Epithelial cell of prostate (primary cell): ENCODE data around the gene TMSB10.
"Not testable (repeated sequence)": the region's sequence is repeated elsewhere in the genome, so short reads cannot be mapped to it uniquely, and the experiment has no call there.

Experiments
- DNase-seq: peaks from one replicate; pipeline ENCODE4 v3.0.0-alpha.2; 2011; ENCODE audit warnings: low read depth, low spot score
- H3K27ac ChIP-seq: fragments of 450-650 bp; 2 replicates; pipeline ENCODE4 v1.5.1; 2017; ENCODE audit warnings: mild to moderate bottlenecking

The TMSB10 gene

DNA sequence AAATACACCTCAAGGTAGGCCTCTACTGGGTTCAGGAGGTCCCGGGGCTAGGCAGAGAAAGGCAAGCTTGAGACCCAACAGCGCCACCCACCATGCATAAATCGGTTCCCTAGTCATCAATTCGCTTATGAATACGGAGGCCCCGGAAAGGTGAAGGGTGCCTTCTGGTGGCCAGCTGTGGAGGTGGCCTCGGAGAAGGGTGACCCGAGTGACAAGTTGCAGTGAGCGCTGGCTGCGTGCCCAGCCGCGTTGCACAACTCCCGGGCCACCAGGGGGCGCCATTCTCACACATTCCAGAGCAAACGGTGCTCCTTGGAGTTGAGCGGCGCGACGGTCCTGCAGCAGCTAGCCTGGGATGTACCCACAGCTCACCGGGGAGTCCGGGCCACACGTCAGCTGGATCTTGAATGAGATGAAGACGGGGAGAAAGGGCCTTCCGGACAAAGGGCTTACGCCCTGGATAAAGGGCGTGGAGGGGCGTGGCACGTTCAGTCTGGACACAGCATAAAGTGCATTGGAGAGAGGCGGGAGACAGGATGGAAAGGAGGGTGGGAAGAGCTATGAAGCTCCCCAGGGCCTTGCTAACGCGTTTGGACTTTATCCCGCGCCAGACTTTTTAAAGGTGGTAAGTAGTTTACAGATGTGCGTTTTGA lies 20.4 kb downstream of the TMSB10 start:
- DNase-seq, result peak; percentile 70
- peak overlapping the region; percentile 95 for H3K27ac ChIP-seq

DNA sequence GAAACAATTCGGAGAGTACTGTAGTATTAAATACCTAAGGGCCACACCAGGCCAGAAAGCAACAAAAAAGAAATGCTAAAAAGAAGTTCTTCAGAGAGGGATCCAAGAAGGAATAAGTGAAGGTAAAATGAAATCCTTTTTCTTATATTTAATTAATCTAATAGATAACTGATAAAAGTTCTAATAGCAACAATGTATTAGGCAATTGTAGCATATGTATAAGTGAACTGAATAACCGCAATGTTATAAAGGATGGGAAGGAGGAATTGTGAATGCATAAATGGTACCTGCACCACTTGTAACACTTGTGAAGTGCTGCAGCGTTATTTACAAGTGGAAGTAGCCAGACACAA lies 21.8 kb downstream of the TMSB10 start:
- no peak for DNase-seq
- H3K27ac ChIP-seq, result peak overlapping the region; percentile 95

DNA sequence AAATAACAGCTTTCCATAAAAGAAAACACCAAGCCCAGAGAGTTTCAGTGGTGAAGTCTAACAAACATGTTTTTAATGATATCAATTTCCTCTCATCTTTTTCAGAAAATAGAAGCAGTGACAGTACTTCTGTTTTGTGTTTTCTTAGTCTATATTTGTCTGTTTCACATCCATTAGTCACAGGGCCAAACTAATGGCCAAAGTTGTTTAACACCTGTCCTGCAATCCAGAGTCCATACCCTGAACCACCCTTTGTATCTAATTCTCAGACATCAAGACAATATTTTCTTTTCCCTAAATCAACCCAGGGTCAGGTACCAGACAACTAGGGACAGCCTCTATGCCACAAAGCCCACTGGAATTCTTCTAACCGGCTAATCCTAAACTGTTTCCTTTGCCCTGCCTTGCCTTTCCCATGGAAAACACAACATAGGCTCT lies 25.9 kb downstream of the TMSB10 start:
- no peak for DNase-seq
- H3K27ac ChIP-seq, result no peak overlapping the region

DNA sequence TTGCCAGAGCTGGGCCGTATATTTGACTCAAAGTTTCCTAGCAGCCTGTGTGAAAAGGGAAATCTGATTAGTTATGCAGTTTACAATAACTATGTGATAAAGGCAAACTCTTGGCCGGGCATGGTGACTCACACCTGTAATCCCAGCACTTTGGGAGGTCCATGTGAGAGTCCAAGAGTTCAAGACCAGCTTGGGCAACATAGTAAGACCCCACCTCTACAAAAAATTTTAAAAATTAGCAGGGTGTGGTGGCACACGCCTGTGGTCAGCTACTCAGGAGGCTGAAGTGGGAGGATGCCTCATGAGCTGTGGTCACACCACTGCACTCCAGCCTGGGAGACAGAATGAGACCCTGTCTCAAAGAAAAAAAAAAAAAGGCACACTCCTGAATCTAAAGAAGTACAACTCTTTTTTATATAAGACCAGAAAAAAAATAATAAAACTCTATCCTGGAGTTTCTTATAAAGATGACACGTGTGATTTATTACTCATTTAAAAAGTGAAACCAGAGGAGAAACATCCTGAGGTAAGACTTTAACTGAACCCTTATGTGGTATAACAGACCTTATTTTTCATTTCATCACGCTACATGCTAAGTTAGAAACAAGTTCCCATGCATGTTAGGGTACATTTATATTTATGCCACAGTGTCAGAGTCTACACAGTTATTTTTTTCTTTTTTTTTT lies 32.9 kb downstream of the TMSB10 start:
- DNase-seq, result no peak
- H3K27ac ChIP-seq, result peak overlapping the region; percentile 24

DNA sequence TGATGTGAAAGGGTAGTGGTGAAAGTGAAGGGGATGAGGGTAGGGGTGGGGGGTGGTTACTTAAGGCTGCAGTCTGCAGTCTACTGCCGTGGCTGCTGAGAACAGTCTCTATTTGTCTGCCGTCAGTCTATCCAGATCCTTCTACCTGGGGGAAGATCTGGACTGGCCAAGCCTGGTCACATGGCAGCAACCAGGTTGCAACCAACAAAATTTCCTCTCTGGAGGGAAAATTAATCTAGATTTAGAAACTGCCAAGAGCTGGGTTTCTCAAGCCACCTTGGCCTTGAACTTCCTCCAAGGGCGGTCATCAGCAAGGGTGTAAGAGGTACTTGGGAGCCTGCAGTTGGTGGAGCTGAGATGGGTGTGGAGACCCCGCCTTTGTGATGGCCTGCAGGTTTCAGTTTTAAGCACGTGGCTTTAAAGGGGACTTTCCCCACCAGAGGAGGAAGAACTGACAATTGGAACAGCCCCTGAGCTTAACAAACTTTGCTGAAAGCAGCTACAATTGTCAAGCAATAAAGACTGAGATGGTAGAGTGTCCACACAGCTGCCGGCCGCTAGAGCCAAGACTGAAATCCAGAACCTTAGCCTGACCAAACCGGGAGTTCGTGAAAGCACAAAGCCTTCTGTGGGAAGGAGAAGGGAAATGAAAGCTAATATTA lies 34.1 kb downstream of the TMSB10 start:
- no peak for DNase-seq

DNA sequence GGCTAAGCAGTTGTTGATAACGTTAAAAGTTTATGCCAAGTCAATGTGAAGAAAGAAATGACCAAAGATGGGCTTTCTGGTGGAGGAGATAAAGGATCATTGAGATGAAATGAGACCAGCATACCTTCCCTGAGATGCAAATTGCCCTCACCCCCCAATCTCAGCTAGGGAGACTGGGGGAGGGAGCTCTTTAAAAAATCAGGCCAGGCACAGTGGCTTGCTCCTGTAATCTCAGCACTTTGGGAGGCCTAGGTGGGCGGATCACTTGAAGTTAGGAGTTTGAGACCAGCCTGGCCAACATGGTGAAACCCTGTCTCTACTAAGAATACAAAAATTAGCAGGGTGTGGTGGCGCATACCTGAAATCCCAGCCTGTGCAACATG lies 34.6 kb downstream of the TMSB10 start:
- DNase-seq, result no peak
- H3K27ac ChIP-seq, result no peak overlapping the region

More for the DNA sequence above, 34.1 kb downstream of the TMSB10 start:
- no peak overlapping the region for H3K27ac ChIP-seq

DNA sequence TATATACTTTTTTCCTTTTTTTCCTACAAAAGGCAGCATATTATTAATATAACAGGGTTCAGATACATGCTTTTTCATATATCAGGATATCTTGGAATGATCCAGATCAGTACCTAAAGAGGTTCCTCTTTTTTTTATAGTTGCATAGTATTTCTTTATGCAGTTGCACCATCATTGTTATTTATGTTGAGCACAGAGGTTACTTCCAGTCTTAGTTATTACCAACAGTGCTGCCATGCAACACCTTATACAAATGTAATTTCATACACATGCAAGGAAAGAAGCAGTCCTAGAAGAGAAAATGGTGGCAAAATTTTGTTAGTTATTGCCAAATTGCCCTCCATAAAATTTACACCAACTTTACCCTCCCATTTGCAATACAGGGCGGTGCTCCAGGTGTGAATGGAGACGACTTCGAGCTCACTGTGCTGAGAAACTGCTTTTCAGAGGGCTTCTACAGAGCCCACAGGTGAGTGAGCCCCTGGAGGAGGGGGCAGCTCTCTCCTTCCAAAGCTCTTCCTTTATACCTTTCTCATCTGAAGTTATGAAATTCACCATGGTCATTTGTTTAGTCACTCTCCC lies 35.5 kb downstream of the TMSB10 start:
- H3K27ac ChIP-seq, result no peak overlapping the region
- no peak for DNase-seq

DNA sequence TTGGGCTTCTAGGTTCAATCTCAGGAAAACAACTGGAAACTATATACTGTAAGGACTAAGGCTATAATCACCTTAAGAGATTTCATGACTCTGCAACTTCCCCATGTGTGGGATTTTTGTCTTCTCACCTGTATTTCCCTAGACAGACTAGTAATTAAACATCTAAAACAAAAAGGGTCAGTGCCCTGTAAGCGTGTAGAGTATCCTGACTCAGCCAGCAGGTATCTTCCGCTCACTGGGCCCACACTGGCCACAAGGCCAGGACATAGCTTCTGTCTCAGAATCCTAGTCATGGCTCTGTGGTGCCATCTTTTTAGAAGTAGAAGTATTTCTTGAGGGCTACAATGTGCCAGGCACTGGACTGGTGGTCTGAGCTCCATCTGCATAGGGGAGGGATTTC lies 36.7 kb downstream of the TMSB10 start:
- no peak for DNase-seq
- H3K27ac ChIP-seq, result peak overlapping the region; percentile 56

DNA sequence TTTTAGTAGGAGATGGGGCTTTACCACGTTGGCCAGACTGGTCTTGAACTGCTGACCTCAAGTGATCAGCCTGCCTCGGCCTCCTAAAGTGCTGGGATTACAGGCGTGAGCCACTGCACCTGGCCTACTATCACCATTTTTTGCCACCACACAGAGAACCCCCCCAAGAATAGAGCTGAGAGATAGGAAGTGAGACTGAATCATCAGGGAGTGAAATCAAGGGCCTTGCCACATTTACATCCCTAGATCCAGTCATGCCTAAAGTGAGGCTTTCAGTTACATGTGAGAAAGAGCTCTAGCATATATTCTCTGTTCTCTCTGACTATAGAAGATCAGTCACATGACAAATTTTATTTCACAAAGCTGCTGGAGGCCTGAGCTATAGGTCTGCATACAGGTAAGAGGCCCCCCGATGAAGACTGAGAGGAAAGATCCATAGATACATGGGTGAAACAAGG lies 37.5 kb downstream of the TMSB10 start:
- DNase-seq, result no peak
- peak overlapping the region; percentile 56 for H3K27ac ChIP-seq

DNA sequence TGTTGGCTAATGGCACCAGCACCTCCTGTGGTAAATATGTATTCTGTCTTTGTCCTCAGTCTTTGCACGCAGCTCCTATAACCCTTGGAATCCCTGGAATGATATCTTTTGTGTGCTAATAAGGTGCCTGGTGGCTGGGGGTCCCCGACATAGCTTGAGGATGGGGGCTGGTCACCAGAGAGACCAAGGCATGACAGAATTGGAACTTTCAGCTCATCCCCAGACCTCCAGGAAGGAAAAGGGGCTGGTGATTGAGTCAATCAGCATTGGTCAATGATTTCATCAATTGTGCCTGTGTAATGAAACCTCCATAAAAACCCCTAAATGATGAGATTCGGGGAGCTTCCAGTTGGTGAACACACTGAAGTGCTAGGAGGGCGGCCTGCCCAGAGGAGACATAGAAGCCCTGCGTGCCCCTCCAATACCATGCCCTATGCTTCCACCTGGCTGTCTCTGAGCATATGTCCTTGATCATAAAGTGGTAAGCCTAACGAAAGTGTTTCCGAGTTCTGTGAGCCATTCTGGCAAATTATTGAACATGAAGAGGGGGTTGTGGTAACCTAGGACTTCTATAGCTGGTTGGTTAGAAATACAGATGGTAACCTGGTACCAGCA lies 38.9 kb downstream of the TMSB10 start:
- H3K27ac ChIP-seq, result peak overlapping the region; percentile 98
- no peak for DNase-seq

DNA sequence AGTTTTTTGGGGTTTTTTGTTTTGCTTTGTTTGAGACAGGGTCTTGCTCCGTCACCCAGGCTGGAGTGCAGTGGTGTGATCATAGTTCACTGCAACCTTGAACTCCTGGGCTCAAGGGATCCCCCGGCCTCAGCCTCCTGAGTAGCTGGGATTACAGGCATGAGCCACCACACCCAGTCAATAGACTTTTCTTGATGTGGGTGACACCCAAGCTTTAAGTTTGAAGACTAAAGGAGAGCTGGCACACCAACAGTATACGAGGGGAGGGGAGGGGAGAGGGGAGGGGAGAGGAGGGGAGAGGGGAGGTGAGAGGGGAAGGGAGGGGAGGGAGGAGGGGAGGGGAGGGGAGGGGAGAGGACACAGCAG lies 40.4 kb downstream of the TMSB10 start:
- H3K27ac ChIP-seq, result peak overlapping the region; percentile 98
- not testable (repeated sequence) for DNase-seq

DNA sequence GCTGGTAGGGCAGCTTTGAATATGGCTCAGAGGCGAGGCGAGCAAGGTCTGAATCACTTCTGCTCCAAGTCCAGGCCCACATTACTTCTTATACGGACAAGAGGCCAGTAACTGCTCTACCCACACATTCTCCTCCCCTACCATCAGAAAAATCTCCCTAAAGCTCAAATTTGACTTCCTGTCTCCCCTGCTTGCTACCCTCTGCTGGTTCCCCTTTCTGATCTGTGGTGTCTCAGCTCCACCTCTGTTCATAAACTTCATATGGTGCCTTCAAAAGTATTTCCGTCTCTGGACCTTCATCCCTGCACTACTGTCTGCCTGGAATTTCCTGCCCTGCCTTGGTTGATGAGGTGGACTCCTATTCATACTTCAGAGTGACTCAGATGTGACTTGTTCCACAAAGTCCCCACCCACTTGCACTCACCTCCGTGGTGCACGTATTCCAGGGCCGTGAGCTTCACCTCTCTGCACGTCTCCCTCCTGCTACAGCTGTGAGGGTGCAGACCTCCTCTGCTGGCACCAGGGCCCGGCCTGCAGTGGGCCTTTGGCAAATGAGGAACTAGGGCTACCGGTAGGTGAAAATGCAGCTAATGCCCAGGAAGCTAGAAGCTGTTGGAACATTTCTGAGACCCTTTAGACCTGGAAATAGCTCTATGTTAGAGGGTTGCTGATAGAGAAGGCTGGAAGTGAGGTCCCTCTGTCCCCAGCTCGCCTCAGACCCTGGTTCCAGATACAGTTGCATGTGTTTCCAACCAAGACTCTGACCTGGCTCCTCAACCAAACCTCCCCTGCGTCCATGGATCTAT lies 41.0 kb downstream of the TMSB10 start:
- peak overlapping the region; percentile 98 for H3K27ac ChIP-seq
- peak; percentile 97 for DNase-seq

DNA sequence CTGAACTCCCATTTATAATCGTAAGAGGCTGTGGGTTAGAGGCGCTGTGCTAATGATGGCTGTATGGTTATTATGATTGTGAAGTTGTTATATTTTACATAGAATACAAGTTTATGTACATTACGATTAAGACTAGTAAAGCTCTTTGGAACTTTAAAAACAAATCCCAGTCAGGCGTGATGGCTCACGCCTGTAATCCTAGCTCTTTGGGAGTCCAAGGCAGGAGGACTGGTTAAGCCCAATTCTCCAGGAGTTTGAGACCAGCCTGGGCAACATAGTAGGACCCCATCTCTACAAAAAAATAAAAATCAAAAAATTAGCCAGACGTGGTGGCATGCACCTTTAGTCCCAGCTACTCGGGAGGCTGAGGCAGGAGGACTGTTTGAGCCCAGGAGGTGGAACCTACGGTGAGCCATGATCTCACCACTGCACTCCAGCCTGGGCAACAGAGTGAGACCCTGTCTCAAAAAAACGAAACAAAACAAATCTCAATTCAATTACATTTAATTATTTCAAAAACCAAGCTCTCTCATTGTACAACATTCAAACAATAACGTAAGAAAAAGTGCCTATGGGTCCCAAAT lies 41.6 kb downstream of the TMSB10 start:
- DNase-seq, result no peak
- H3K27ac ChIP-seq, result peak overlapping the region; percentile 98

DNA sequence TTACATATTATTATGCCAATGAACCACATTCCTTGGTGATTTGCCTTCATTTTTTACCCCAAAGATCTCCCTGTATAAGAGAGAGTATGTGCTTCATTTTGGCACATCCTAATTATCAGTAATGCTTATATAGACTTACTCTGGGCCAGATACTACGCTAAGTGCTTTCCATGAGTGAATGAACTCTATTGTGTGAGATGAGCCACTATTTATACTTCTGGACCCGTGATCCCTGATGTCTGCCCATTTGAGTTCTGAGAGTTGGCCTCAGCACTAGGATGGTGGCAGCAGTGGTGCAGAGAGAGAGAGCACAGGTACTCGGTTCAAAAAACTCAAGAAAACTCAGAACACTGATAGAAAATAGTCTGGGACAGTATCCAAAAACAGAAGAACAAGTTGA lies 48.1 kb downstream of the TMSB10 start:
- DNase-seq, result no peak
- no peak overlapping the region for H3K27ac ChIP-seq

DNA sequence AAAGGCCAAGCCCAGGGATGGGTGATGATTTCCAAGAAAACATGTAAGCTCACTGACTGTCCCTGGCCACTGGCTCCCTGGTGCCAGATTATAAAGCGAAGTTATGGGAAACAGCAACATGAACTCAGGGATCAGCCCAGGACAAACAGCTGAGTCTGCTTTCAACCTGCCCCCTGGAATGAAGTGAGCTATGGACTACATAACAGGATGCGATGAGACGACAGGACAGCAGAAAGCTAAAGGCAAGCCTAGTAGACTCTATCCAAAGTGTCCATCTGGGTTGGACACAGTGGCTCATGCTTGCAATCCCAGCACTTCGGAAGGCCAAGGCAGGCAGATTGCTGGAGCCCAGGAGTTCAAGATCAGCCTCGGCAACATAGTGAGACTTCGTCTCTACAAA lies 48.9 kb downstream of the TMSB10 start:
- DNase-seq, result no peak
- H3K27ac ChIP-seq, result no peak overlapping the region
